Raji (cell line): ENCODE results near the gene TMEM26.

Experiments used
- POLR2A ChIP-seq: IDR thresholded peaks from 2 replicates; pipeline ENCODE4 v1.6.1; 2011; ENCODE audit warnings: low read depth, low read length, control low read depth; ENCODE audit not compliant: insufficient read depth

TMEM26 gene

DNA sequence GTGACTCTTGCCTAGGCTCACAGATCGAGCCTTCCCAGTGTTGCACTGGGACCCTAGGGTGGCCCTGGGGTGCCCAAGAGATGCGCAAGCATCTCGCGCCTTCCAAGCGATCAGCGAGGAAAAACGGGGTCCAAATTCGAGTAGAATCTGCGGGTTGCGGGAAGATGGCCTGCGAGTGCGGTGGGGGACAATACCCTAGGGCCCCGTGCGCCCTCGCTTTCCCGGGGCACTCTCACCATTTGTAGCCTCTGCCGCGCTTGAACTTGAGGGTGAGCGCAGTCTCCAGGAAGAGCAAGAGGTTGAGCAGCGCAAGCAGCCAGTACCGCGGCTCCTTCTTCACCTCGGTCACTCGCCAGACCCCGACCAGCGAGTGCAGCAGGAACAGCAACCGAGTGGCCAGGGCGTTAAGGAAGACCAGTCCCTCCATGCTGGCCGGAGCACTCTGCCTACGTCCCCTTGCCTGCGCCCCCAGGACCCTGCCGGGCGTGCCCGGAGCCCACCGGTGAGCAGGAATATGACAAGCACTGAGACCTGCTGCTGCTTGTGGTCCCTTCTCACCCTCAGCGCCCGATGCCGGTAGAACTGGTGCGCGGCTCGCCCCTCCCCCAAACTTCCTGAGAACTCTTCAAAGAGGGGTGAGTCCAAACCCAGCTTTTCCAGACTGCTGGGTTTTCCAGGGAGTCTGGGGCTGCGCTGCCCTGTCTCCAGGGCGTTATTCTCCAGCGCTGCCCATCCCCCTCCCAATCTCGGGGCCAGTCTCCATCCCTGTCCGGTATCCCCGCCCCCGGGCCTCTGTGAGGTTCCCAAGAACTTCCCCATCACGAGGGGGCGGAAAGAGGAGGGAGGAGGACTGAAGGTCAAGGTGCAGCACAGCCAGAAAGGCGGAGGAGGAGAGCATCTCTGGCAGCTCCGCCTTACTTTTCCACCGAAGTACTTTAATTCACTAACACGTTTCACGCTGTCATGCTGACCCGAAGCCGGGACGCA lies at the start of gene TMEM26:
Gene TMEM26, minus strand, starts transcription at position 727 of the 987 bp plus-strand sequence. Its CDS starts 300 bp downstream, at position 427.
- TF ChIP-seq POLR2A, result no peak

DNA sequence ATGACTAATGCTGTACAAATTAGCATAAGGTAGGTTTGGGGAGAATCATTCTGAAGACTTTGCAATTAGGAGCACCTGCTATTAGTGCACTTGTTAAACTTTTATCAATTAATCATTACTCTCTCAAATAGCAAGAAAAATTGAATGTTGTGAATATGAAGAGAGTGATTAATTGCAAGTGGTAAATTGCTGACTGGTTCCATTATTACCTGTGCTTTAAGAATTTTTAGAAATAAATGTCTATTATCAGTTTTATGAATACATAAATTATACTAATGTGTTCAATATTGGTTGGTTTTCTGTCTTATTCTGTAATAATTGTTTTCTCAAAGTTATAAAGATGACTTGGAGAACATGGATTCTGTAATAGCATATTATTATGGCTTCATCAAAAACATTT lies 47.3 kb upstream of the TMEM26 start:
- no peak for TF ChIP-seq POLR2A

DNA sequence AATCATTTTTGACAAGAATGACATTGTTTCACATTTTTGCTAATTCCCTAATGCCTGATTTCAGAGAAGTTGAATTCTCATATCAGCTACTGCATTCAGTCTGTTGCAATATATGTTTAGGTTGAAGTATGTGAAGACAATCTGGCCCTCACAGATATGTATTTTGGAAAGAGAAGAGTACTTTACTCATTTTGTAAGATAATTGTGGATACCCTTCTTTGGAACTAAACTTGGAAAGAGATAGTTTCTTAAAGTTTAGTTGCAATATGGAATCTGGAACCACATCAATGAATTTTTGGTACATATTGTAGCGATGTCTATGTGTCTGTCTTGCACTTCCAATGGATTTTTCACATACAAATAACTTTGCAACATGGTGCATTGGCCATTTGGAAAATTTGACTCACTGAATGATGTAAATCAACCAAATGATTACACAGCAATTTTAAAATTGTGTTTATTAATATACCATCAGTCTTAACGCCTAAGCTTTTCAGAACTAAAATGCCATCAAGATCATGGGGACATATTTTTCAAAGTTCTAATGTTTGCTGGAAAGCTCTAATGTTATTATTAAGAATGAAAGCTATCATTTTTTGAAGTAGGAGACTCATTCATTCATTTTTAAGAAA lies 39.3 kb upstream of the TMEM26 start:
- no peak for TF ChIP-seq POLR2A

DNA sequence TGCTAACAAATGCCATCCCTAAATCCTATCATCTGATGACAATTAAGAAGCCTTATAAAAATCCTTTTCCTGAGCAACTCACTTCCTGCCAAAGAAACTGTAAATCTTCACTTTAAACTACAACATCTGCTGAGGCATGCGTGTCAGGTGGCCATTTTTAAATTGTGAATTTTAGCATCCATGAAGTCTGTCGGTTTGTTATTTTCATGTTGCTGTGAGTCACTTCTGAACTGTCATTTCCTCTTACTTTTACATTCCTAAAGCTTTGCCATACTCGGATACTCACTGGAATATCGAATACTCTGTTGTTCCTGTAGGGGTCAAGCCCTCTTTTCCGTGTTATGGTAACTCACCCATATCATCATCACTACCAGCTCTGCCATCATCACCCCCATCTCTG lies 34.3 kb upstream of the TMEM26 start:
- no peak for TF ChIP-seq POLR2A

DNA sequence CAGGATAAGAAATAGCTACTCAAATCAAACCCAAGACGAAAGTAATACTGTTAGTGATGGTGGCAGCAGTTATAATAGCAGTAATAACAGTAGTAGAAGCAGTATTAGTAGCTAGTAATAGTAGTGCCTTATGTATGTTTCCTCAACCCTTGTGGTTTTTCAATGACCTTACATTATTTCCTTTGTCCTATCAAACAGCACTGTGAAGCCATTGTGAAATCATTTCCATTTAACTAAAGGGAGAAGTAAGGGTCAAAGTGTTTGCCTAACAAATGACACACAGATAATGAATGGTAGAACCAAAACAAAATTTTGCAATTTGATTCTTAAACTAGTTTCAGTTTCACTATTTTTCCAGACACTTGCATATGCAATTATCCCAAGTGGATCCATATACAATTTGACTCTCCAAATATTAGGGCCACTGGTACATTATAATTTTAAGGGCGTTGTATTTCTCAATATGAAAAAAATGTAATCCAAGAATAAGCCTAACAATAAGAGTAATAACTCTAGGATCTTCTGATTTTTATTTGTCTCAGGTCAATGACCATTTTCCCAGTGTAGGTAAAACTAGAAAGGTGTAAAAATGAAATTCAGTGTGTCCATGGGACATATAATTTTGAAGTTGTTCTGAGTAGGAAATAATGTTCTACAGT lies 33.7 kb upstream of the TMEM26 start:
- no peak for TF ChIP-seq POLR2A

DNA sequence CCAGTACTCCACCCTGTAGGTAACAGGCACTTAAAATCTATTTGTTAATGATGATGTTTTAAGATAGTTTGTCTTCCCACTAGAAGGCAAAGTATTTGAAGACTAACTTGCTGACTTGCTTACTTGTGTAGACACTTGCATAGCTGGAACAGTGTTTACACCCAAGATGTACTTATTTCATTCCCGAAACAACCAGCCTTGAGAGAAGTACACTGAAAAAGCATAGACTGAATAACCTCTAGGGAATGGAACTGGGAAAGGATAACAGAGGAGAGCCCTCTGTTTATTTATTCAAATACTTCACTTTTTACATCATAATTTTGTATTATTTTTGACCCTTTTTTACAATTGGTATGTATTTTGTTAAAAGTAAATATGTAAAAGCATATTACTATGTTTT lies 33.1 kb upstream of the TMEM26 start:
- TF ChIP-seq POLR2A, result no peak

DNA sequence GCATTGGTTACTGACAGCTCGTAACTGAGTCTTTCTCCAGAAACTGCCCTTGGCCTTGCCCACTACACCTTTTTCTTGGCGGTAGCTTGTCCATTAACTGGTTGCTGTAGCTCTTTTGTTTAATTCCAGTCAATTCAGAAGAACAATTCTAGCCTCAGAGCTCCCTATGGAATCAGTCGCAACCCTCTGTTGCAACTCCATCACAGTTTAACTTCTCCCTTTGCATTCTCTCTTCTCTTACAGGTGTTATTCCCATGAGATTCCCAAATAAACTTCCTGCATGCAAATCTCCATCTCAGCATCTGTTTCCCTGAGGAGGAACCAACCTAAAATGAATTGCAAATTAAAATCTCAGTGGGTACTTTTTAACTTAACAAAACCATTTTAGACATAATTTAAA lies 28.4 kb upstream of the TMEM26 start:
- no peak for TF ChIP-seq POLR2A

DNA sequence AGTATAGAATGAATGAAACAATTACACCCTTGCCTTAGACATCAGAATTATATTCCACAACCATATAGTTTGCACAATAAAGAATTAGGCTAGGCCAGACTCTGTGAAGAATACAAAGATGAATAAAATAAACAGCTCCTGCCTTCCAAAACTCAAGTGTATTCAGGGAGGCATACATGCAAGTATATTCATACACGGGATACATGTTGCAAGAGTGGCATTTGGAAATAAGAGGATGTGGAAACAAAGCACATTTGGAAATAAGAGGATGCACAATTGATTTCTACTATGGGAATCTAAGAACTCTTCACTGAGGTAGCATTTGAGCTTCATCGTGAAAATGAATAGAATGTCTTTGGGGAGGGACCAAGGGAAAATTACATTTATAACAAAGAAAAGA lies 27.0 kb upstream of the TMEM26 start:
- no peak for TF ChIP-seq POLR2A

DNA sequence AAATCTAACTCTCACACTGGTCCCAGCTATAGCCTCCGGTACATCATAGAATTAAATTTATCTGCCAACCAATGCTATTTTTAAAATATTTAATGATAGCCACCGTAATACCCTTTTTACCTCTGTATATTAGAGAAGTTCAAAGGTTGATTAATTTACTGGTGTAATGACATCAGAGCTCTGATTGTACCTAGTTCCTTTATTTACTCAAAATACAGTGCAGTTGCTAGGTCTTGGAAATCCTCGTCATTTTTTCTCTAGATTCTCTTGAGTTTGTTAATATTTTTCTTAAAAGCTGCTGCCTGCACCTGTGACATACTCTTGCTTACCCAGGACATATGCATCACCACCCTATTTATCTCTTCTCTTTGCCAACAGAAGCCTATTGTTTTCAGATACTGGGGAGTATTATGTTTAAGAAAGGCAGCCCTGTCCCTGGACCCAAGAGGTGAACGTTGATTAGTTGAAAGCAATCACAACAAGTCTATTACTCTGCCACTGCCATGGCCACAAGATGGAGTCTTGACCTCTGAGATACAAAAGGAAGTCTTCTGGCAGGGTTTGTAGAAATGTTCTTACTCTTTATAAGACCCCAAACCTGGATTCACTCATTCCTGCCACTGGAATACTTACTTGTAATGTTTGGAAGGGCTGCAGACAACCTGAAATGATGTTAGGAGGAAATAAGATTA lies 25.6 kb upstream of the TMEM26 start:
- no peak for TF ChIP-seq POLR2A

DNA sequence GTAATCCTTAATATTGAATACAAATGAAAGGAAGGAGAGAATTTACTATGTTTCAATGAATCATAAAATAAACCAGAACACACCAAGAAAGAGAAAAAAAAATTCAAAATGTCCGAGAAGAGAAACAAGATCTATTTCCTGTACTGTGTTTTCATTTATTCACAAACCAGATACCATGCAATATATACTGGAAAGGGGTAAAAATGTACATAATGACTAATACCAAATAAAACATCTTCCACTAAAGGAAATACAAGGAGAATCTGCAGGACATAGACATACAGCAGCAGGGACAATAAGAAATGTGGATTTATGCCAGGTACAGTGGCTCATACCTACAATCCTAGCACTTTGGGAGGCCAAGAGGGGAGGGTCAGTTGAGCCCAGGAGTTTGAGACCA lies 24.3 kb upstream of the TMEM26 start:
- TF ChIP-seq POLR2A, result no peak

DNA sequence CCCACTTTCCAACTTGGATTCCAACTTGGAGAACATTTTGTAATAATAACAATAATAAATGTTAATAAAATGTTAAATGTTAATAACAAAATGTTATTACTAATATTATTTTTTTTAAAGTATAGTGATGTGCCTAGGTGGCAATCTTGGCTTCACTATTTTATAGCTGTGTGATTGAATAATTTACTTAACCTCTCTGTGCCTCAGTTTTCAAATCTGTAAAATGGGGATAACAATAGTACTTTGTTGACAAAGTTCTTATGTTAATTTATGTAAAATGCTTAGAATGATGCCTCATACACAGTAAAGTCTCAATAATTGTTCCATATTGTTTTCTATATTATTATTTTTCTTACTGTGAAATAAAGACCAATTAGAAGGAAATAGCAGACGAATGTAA lies 23.3 kb upstream of the TMEM26 start:
- no peak for TF ChIP-seq POLR2A

DNA sequence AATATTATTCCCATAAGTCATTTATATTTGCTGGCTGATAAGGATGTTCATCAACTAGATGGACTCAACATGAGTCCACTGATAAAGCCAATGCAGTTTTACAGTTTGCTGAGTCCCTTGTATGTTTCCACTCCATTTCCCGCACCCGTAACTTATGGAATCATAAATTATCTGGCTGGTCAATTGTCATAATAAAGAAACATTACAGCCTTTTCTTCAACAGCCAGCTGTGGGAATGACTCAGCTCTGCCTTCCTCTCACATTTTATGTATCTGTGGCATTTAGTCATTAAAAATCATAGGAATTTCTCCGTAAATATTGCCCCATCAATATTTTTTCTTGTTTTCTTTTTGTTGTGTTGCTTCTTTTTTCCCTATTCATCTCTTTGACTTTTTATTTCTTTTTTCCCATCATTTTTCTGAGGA lies 22.3 kb upstream of the TMEM26 start:
- no peak for TF ChIP-seq POLR2A

DNA sequence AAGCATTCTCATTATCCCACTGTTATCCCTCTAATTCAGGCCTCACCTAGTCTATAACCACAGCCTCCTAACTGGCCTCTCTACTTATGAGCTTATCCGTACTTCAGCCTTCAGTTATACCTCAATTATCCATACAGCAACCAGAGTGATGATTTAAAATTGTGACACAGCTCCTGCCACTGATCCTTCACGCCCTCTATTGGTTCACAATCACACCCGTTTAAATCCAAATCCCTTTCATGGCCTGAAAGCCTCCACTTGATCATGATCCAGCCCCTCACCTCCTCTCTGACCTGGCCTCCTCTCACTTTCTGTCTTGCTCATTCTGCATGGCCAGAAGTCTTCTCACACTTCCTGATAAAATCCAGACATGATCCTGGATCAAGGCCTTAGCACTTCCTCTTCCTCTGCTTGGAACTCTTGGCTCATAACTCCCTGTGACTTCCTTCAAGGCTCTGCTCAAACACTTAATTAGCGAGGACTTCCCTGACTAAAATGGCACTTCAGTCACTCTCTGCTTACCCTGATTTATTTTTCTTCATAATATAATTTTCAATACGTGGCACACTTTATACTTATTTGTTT lies 19.0 kb upstream of the TMEM26 start:
- no peak for TF ChIP-seq POLR2A

DNA sequence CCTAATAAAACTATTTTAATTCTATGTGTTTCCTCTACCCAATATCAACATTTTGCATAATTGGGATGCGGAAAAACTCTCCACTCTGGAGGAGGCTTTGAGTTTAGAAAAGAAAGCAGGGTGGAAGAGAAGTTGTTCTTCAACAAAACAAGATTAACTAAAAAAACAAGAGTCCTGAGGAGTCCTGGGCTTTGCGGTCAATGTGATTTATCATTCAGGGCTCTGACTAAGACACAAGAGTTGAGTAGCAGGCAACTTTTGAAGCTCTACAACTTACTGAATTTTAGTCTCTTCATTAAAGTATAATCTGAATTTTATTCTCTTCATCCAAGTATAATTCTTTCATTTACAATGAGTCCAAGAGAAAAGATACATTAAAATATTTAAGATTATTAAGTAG lies 18.3 kb upstream of the TMEM26 start:
- no peak for TF ChIP-seq POLR2A

DNA sequence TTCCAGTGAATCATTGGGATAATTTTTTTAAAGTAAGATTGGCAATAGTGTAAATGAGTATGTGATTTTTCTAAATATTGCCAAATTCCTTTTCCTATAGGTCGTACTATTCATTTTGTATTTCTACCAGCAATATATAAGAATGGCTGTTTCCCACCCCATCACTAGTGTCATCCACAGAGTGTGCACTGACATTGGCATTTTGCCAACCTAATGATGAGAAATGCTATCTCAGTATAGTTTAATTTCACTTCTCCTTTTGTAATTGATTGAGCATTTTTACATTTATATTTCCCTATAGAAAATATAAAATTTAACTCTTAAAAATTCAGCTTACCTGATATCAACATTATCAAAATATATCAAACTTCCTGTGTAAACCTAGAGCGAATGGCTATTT lies 17.6 kb upstream of the TMEM26 start:
- no peak for TF ChIP-seq POLR2A
